ENCODE measurements around the gene GCM1. TPM values are rescaled to one million over a fixed set of nuclear protein-coding genes. Genes with fewer than 3 reads are reported as not detected.

The GCM1 gene
- total RNA-seq, 1 donor from 2014 or later: not detected

DNA sequence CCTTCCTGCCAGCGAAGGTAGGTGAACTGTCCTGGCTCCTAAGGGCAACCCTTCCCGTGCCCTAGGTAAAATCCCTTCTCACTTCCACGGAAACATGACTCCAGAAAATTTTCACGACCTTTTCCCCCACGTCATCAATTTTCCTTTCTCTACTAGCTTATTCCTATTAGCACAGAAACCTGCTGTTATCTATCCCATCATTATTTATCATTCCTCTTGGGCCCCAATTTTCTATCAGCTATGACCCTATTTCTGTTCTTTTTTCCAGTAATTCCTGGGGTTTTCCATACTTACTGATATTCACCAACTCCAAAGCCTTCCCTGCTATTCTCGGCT lies 23.8 kb upstream of the GCM1 start:
- Mint-ChIP-seq H3K36me3 (ENCODE audit: low read depth, unreplicated experiment) (no peaks in the 10 kb centered on the region), H3K4me3 (ENCODE audit: unreplicated experiment) (no peak overlapping the region), H3K4me1 (ENCODE audit: unreplicated experiment) (no peaks in the 10 kb centered on the region), H3K27me3 (ENCODE audit: unreplicated experiment) (peaks cover 3% of the 10 kb centered on the region), H3K9me3 (ENCODE audit: unreplicated experiment) (no peaks in the 10 kb centered on the region), H3K27ac (ENCODE audit: unreplicated experiment) (no peak overlapping the region)
- DNase-seq (ENCODE audit: low spot score): no peak
- TF ChIP-seq, protein P1, sequence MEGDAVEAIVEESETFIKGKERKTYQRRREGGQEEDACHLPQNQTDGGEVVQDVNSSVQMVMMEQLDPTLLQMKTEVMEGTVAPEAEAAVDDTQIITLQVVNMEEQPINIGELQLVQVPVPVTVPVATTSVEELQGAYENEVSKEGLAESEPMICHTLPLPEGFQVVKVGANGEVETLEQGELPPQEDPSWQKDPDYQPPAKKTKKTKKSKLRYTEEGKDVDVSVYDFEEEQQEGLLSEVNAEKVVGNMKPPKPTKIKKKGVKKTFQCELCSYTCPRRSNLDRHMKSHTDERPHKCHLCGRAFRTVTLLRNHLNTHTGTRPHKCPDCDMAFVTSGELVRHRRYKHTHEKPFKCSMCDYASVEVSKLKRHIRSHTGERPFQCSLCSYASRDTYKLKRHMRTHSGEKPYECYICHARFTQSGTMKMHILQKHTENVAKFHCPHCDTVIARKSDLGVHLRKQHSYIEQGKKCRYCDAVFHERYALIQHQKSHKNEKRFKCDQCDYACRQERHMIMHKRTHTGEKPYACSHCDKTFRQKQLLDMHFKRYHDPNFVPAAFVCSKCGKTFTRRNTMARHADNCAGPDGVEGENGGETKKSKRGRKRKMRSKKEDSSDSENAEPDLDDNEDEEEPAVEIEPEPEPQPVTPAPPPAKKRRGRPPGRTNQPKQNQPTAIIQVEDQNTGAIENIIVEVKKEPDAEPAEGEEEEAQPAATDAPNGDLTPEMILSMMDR (IDR thresholded peaks at IDR 0.05; ENCODE audit: unreplicated experiment): no peak

DNA sequence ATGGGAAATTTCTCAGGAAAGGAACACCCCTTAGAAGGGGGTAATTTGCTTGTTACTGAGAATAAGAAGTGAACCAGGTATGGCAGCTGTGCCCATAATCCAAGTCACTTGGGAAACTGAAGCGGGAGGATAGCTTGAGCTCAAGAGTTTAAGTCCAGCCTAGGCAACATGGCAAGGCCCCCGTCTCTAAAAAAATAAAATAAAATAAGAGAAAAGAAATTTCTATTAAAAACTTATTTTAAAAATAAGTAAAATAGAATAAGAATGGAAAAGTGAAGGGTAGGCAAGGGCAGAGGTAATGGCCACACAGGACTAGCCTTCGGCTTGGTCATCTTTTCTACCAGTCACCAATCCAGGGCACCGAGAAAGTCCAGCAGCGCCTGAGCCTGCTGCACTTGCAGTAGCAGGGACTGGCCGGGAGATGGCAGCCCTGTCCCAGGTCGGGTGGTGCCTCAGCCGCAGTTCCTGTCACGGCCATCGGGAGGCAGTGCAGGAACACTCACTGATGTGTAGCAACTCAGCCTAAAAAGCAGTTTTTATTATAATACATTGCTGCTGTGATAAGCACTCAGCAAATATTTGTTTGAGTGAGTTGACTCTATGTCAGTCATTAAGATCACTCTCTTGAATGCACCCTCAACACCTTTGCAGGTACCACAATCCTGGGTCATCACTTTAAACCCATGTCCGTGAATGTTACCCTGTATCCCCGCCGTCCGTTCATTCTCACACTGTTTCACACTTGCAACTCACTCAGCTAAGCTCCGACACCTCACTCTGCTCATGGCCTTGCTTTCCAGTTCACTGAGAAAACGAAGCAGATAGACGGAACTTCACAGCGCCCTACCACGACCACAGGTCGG lies 23.2 kb upstream of the GCM1 start:
- TF ChIP-seq, protein P1 (IDR thresholded peaks at IDR 0.05; ENCODE audit: unreplicated experiment): peak; percentile 100
- H3K27me3 Mint-ChIP-seq (ENCODE audit: unreplicated experiment): peaks cover 3% of the 10 kb centered on the region
- H3K9me3 Mint-ChIP-seq (ENCODE audit: unreplicated experiment): no peaks in the 10 kb centered on the region
- no peak overlapping the region for H3K27ac Mint-ChIP-seq (ENCODE audit: unreplicated experiment)
- DNase-seq (ENCODE audit: low spot score): peak; percentile 97
- H3K4me3 Mint-ChIP-seq (ENCODE audit: unreplicated experiment): no peak overlapping the region
- H3K4me1 Mint-ChIP-seq (ENCODE audit: unreplicated experiment): no peaks in the 10 kb centered on the region
- H3K36me3 Mint-ChIP-seq (ENCODE audit: low read depth, unreplicated experiment): no peaks in the 10 kb centered on the region

DNA sequence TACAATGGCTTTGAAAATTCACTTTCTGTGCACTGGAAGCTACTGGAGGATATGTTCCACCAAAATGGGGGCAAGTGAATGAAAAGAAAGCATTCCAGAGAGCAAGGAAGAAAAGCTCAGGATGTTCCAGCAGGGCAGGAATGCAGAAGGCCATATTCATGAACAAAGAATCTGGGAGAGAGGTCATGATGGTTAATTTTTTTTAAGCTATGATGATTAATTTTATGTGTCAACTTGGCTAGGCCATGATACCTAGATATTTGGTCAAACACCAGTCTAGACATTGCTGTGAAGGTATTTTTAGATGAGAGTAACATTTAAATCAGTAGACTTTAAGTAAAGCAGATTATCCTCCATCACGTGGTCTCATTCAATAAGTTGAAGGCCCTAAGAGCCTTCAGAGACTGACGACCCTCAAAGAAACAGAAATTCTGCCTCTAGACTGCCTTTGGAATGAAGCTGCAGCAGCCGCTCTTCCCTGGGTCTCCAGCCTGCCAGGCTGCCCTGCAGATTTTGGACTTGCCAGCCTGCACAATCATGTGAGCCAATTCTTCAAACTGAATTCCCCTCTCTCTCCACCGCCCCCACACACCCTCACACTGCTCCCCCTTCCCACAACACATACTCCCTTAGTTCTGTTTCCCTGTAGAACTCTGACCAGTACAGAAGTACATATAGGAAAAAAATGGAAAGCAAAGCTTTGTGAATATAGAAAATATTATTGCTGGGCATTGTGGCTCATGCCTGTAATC lies 20.1 kb upstream of the GCM1 start:
- Mint-ChIP-seq H3K27me3 (ENCODE audit: unreplicated experiment) (peaks cover 3% of the 10 kb centered on the region), H3K4me3 (ENCODE audit: unreplicated experiment) (no peak overlapping the region), H3K9me3 (ENCODE audit: unreplicated experiment) (no peaks in the 10 kb centered on the region), H3K27ac (ENCODE audit: unreplicated experiment) (no peak overlapping the region), H3K4me1 (ENCODE audit: unreplicated experiment) (no peaks in the 10 kb centered on the region), H3K36me3 (ENCODE audit: low read depth, unreplicated experiment) (no peaks in the 10 kb centered on the region)
- TF ChIP-seq, protein P1 (IDR thresholded peaks at IDR 0.05; ENCODE audit: unreplicated experiment): no peak
- DNase-seq (ENCODE audit: low spot score): no peak

DNA sequence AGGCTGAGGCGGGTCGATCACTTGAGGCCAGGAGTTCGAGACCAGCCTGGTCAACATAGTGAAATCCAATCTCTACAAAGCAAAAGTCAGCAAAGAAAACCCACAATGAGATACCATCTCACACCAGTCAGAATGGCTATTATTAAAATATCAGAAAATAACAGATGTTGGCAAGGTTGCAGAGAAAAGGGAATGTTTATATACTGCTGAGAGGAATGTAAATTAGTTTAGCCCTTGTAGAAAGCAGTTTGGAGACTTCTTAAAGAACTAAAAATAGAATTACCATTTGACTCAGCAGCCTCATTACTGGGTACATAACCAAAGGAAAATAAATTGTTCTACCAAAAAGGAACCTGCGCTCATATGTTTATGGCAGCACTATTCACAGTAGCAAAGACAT lies 16.7 kb upstream of the GCM1 start:
- no peak overlapping the region for H3K27ac Mint-ChIP-seq (ENCODE audit: unreplicated experiment)
- H3K36me3 Mint-ChIP-seq (ENCODE audit: low read depth, unreplicated experiment): no peaks in the 10 kb centered on the region
- no peaks in the 10 kb centered on the region for H3K9me3 Mint-ChIP-seq (ENCODE audit: unreplicated experiment)
- H3K4me1 Mint-ChIP-seq (ENCODE audit: unreplicated experiment): no peaks in the 10 kb centered on the region
- H3K27me3 Mint-ChIP-seq (ENCODE audit: unreplicated experiment): no peaks in the 10 kb centered on the region
- no peak for DNase-seq (ENCODE audit: low spot score)
- TF ChIP-seq, protein P1 (IDR thresholded peaks at IDR 0.05; ENCODE audit: unreplicated experiment): no peak
- no peak overlapping the region for H3K4me3 Mint-ChIP-seq (ENCODE audit: unreplicated experiment)

DNA sequence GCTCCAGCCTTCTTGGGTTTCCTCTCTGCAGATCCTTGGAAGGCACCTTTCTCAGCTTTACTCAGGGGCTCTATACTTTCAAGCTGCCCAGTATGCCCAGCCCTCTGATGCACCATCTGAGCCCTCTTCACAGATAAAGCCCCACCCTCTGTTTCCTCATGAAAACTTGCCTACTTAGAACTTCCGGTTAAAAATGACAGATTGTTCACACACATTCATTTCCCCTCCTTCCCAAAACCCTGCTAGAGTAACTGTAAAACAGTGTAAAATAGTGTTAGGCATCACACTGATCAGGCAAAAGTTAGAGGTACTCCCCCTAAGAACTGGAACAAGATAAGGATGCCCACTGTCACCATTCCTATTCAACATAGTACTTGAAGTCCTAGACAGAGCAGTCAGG lies 14.0 kb upstream of the GCM1 start:
- Mint-ChIP-seq H3K9me3 (ENCODE audit: unreplicated experiment) (no peaks in the 10 kb centered on the region), H3K4me3 (ENCODE audit: unreplicated experiment) (no peak overlapping the region), H3K36me3 (ENCODE audit: low read depth, unreplicated experiment) (no peaks in the 10 kb centered on the region), H3K27ac (ENCODE audit: unreplicated experiment) (no peak overlapping the region), H3K27me3 (ENCODE audit: unreplicated experiment) (no peaks in the 10 kb centered on the region), H3K4me1 (ENCODE audit: unreplicated experiment) (no peaks in the 10 kb centered on the region)
- no peak for DNase-seq (ENCODE audit: low spot score)
- TF ChIP-seq, protein P1 (IDR thresholded peaks at IDR 0.05; ENCODE audit: unreplicated experiment): no peak

Data from endothelial cell (in vitro differentiated cells).